ENCODE results near the gene ISL2. TPM values are rescaled to one million over a fixed set of nuclear protein-coding genes. Genes with fewer than 3 reads are reported as not detected.

Gene ISL2
- total and polyA plus RNA-seq, 3 experiments from 2014 or later = 0.15 to 0.22 TPM; not detected in 1

DNA sequence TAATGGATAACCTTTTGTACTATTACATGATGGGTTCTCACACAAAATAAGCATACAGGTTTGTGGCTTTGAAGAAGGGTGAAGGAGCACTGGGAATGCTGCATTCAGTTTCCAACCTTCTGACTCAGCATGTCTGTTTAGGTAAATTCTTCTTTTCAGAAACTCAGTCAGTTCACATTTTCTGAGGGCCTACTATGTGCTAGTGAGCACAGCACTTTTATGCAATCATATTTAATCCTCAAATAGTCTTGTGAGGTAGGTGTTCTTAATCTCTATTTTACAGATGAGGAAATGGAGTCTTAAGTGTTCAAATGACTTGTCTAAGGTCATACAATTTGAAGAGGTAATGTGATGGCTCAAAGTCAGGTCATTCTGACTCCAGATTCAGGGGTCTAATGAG is 41.2 kb downstream of the ISL2 start:
- H3K4me3 Mint-ChIP-seq = no peak overlapping the region
- Histone ChIP-seq H3K9me3 (ENCODE audit: low read length) (no peaks in the 10 kb centered on the region), H3K4me1 (ENCODE audit: insufficient read depth, low read length) (no peaks in the 10 kb centered on the region), H3K27me3 (ENCODE audit: insufficient read depth, low read length, poor library complexity, severe bottlenecking) (no peaks in the 10 kb centered on the region), H3K27ac (ENCODE audit: low read depth, low read length) (no peak overlapping the region), H3K4me3 (ENCODE audit: low read length) (no peak overlapping the region), H3K36me3 (ENCODE audit: insufficient read depth, low read length) (no peaks in the 10 kb centered on the region)
- POLR2A ChIA-PET = no interaction called here
- H3K9me3 Mint-ChIP-seq = no peaks in the 10 kb centered on the region
- no peaks in the 10 kb centered on the region for H3K4me1 Mint-ChIP-seq
- H3K27me3 Mint-ChIP-seq = no peaks in the 10 kb centered on the region
- H3K36me3 Mint-ChIP-seq = peaks cover 14 to 44% (median 27%) of the 10 kb centered on the region in 3 donors
- CTCF ChIA-PET = no interaction called here
- no peak overlapping the region for H3K27ac Mint-ChIP-seq
- DNase-seq = no peak

DNA sequence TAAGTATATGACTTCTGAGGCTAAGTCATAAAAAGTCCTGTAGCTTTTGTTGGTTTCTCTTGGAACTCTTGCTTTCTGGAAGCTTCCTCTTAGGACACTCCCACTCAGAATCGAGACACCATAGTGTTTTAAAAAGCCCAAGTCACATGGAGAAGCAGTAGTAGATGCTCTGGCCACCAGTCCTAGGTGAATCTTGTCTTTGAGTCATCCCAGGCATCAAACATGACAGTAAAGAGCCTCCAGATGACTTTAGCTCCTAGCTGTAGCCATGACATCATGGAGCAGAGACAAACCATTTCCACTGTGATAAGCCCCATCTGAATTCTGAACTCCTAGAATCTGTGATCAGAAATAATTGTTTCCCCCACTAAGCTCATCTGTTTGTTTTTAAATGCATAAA is 42.1 kb downstream of the ISL2 start:
- Mint-ChIP-seq H3K36me3 (peaks cover 11 to 38% (median 25%) of the 10 kb centered on the region in 3 donors), H3K4me3 (no peak overlapping the region), H3K9me3 (no peaks in the 10 kb centered on the region), H3K4me1 (no peaks in the 10 kb centered on the region), H3K27me3 (no peaks in the 10 kb centered on the region), H3K27ac (no peak overlapping the region)
- H3K9me3 ChIP-seq (ENCODE audit: low read length) = no peaks in the 10 kb centered on the region
- H3K27ac ChIP-seq (ENCODE audit: low read depth, low read length) = no peak overlapping the region
- CTCF ChIA-PET = interaction anchor here (1.5 kb wide), 1 partner anchor 10 kb away, joined by 4 read pairs; no protein-coding TSS in a partner anchor
- H3K36me3 ChIP-seq (ENCODE audit: insufficient read depth, low read length) = no peaks in the 10 kb centered on the region
- no peaks in the 10 kb centered on the region for H3K27me3 ChIP-seq (ENCODE audit: insufficient read depth, low read length, poor library complexity, severe bottlenecking)
- DNase-seq = no peak
- H3K4me1 ChIP-seq (ENCODE audit: insufficient read depth, low read length) = no peaks in the 10 kb centered on the region
- no peak overlapping the region for H3K4me3 ChIP-seq (ENCODE audit: low read length)
- POLR2A ChIA-PET = no interaction called here

DNA sequence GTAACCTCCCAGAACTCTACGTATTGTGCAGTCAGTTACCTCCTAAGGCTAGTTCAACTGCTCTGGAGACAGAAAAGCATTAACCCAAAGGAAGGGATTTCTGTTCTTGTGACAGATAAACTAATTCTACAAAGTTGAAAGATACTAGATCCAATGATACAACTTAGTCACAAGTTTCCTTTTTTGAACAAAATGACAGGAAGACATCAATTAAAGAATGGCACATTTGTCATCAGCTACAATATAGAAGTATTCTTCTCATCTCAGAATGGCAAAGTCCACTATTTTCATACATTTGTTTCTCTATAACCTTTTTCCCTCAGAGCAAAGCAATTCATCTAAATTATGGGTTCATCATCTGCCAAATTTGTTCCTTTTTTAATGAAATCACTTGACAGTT is 43.7 kb downstream of the ISL2 start:
- Histone ChIP-seq H3K27ac (ENCODE audit: low read depth, low read length) (no peak overlapping the region), H3K9me3 (ENCODE audit: low read length) (no peaks in the 10 kb centered on the region), H3K27me3 (ENCODE audit: insufficient read depth, low read length, poor library complexity, severe bottlenecking) (no peaks in the 10 kb centered on the region), H3K4me1 (ENCODE audit: insufficient read depth, low read length) (no peaks in the 10 kb centered on the region), H3K36me3 (ENCODE audit: insufficient read depth, low read length) (no peaks in the 10 kb centered on the region), H3K4me3 (ENCODE audit: low read length) (no peak overlapping the region)
- Mint-ChIP-seq H3K27me3 (no peaks in the 10 kb centered on the region), H3K4me3 (no peak overlapping the region), H3K27ac (no peak overlapping the region), H3K4me1 (no peaks in the 10 kb centered on the region), H3K9me3 (no peaks in the 10 kb centered on the region), H3K36me3 (peaks cover 11 to 33% (median 26%) of the 10 kb centered on the region in 3 donors)
- ChIA-PET POLR2A (no interaction called here), CTCF (no interaction called here)
- DNase-seq = no peak

DNA sequence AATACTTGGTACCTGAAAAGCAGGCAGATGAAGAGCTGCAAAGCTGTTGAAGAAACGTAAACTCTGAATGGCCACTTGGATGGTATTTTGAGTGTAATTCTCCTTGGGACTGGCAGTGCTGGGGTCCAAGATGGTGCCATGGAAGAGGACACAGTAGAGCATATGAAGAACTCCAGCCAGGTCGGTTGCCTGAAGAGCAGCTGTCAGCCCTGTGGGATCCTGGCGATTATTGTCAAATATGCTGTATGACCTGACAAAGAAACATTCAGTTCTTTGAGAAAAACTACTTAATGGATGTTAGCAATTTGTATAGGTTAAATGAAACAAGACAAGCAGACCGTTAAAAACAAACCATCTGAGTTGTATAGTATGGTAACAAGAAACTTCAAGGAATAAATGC is 44.8 kb downstream of the ISL2 start:
- no peak overlapping the region for H3K27ac Mint-ChIP-seq
- H3K27me3 Mint-ChIP-seq = no peaks in the 10 kb centered on the region
- H3K36me3 ChIP-seq (ENCODE audit: insufficient read depth, low read length) = no peaks in the 10 kb centered on the region

DNA sequence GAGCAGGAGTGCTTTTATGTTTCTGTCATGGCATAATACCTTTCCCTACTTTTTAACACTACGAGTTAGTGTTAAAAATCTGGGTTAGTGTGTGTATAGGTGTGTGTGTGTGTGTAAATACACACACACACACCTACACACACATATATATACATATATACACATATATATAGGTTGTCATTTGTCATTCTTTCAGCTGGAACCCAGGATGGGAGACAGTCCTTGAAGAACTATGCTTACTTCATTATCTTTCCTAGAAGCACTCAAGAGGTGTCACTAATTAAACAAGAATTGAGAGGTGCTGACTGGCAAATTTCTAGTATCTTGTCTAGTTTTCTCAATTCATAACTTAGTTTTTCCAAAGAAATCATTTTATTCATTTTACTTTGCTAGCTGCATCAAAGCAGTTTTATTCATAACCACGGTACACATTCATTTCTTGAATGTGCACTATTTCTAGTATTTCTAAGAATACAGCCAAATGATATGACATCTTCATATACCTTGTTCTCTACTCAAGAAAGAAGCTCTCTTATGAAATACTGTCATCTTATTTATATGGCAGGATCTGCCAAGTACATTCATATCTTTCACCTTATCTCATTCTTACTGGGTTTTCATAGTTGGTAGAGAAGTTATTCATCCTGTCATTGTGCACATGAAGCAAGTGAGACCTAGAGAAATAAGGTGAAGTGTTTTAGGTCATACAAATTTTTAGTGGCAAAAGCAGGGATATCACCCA is 46.6 kb downstream of the ISL2 start:
- Histone ChIP-seq H3K36me3 (ENCODE audit: insufficient read depth, low read length) (no peaks in the 10 kb centered on the region), H3K4me3 (ENCODE audit: low read length) (no peak overlapping the region), H3K27me3 (ENCODE audit: insufficient read depth, low read length, poor library complexity, severe bottlenecking) (no peaks in the 10 kb centered on the region), H3K4me1 (ENCODE audit: insufficient read depth, low read length) (no peaks in the 10 kb centered on the region), H3K9me3 (ENCODE audit: low read length) (no peaks in the 10 kb centered on the region), H3K27ac (ENCODE audit: low read depth, low read length) (no peak overlapping the region)
- no peaks in the 10 kb centered on the region for H3K9me3 Mint-ChIP-seq
- POLR2A ChIA-PET = interaction anchor here (0.6 kb wide), 1 partner anchor 39 kb away, joined by 3 read pairs; no protein-coding TSS in a partner anchor
- H3K27ac Mint-ChIP-seq = no peak overlapping the region
- peaks cover 11 to 34% (median 31%) of the 10 kb centered on the region in 3 donors for H3K36me3 Mint-ChIP-seq
- CTCF ChIA-PET = no interaction called here
- H3K4me3 Mint-ChIP-seq = no peak overlapping the region
- no peaks in the 10 kb centered on the region for H3K4me1 Mint-ChIP-seq
- no peaks in the 10 kb centered on the region for H3K27me3 Mint-ChIP-seq
- no peak for DNase-seq

More for the DNA sequence above, 44.8 kb downstream of the ISL2 start:
- no peaks in the 10 kb centered on the region for H3K4me1 ChIP-seq (ENCODE audit: insufficient read depth, low read length)
- Mint-ChIP-seq H3K4me3 (no peak overlapping the region), H3K36me3 (peaks cover 11 to 30% (median 27%) of the 10 kb centered on the region in 3 donors), H3K9me3 (no peaks in the 10 kb centered on the region), H3K4me1 (no peaks in the 10 kb centered on the region)
- ChIA-PET POLR2A (no interaction called here), CTCF (no interaction called here)
- no peaks in the 10 kb centered on the region for H3K27me3 ChIP-seq (ENCODE audit: insufficient read depth, low read length, poor library complexity, severe bottlenecking)
- no peak overlapping the region for H3K4me3 ChIP-seq (ENCODE audit: low read length)
- no peak overlapping the region for H3K27ac ChIP-seq (ENCODE audit: low read depth, low read length)
- no peaks in the 10 kb centered on the region for H3K9me3 ChIP-seq (ENCODE audit: low read length)
- DNase-seq = no peak

DNA sequence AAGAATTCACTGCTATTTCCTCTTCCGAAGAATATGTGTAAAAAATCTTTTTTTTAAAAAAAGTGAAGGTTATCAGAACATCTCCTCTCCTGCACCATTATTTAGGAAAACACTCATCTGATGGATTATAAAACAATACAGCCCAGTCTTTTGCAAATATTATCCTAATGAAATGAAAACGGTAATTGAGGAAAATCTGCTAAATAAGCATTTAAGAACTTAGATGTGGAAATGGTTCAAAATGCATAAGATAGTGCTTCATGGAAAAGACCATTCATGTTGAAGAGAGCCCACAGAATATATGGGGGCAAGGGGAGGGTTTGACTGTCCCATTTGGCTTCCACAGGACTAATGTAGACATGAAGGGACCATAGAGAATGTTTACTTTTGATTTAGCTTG is 47.8 kb downstream of the ISL2 start:
- no peaks in the 10 kb centered on the region for H3K4me1 Mint-ChIP-seq

DNA sequence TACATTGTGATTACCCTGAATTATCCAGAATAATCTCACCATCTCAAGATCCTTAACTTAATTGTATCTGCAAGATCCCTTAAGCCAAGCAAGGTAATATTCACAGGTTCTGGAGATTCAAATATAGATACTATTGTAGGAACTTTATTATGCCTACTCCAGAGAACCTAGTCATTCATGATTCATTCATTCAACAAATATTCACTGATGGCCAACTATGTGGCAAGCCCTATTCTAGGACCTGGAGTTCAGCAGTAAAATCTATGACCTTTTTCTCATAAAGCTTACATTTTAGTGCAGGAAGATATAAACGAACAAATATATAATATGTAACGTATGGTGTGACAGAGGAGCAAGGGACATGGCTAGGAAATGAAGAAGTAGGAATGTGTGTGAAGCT is 49.6 kb downstream of the ISL2 start:
- Mint-ChIP-seq H3K27me3 (peaks cover 0 to 3% of the 10 kb centered on the region in 2 donors), H3K4me3 (no peak overlapping the region), H3K4me1 (no peaks in the 10 kb centered on the region), H3K9me3 (no peaks in the 10 kb centered on the region), H3K27ac (no peak overlapping the region), H3K36me3 (peaks cover 8 to 24% (median 19%) of the 10 kb centered on the region in 3 donors)
- H3K36me3 ChIP-seq (ENCODE audit: insufficient read depth, low read length) = no peaks in the 10 kb centered on the region
- H3K4me1 ChIP-seq (ENCODE audit: insufficient read depth, low read length) = no peaks in the 10 kb centered on the region
- DNase-seq = no peak
- H3K27me3 ChIP-seq (ENCODE audit: insufficient read depth, low read length, poor library complexity, severe bottlenecking) = no peaks in the 10 kb centered on the region
- H3K27ac ChIP-seq (ENCODE audit: low read depth, low read length) = no peak overlapping the region
- no peak overlapping the region for H3K4me3 ChIP-seq (ENCODE audit: low read length)
- ChIA-PET POLR2A (no interaction called here), CTCF (no interaction called here)
- H3K9me3 ChIP-seq (ENCODE audit: low read length) = no peaks in the 10 kb centered on the region

More for the DNA sequence above, 47.8 kb downstream of the ISL2 start:
- DNase-seq = no peak
- no peak overlapping the region for H3K4me3 Mint-ChIP-seq
- no peaks in the 10 kb centered on the region for H3K9me3 ChIP-seq (ENCODE audit: low read length)
- no peak overlapping the region for H3K27ac Mint-ChIP-seq
- H3K9me3 Mint-ChIP-seq = no peaks in the 10 kb centered on the region
- ChIA-PET CTCF (no interaction called here), POLR2A (no interaction called here)
- no peaks in the 10 kb centered on the region for H3K27me3 ChIP-seq (ENCODE audit: insufficient read depth, low read length, poor library complexity, severe bottlenecking)
- no peaks in the 10 kb centered on the region for H3K27me3 Mint-ChIP-seq
- no peak overlapping the region for H3K4me3 ChIP-seq (ENCODE audit: low read length)
- no peak overlapping the region for H3K27ac ChIP-seq (ENCODE audit: low read depth, low read length)
- H3K36me3 ChIP-seq (ENCODE audit: insufficient read depth, low read length) = no peaks in the 10 kb centered on the region
- no peaks in the 10 kb centered on the region for H3K4me1 ChIP-seq (ENCODE audit: insufficient read depth, low read length)
- peaks cover 14 to 33% (median 30%) of the 10 kb centered on the region in 3 donors for H3K36me3 Mint-ChIP-seq

DNA sequence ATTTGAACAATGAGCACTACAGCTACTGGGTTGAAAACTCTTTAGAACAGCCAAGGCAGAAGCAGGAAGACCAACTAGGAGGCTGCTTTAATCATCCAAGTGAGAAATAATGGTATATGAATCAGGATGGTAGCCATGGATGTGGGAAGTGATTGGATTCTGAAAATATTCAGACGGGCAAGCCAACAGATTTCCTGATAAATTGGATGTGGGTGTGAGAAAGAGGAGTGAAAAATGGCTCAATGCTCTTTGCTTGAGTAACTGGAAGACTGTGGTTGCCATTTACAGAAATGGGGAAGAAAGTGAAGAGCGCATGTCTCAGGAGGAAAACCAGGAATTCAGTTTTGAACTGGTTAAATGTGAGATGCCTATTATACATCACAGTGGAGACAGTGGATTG is 50.4 kb downstream of the ISL2 start:
- no peak overlapping the region for H3K4me3 Mint-ChIP-seq
- H3K27me3 Mint-ChIP-seq = peaks cover 0 to 3% of the 10 kb centered on the region in 2 donors
- Histone ChIP-seq H3K9me3 (ENCODE audit: low read length) (no peaks in the 10 kb centered on the region), H3K27me3 (ENCODE audit: insufficient read depth, low read length, poor library complexity, severe bottlenecking) (no peaks in the 10 kb centered on the region), H3K4me3 (ENCODE audit: low read length) (no peak overlapping the region), H3K36me3 (ENCODE audit: insufficient read depth, low read length) (no peaks in the 10 kb centered on the region), H3K4me1 (ENCODE audit: insufficient read depth, low read length) (no peaks in the 10 kb centered on the region), H3K27ac (ENCODE audit: low read depth, low read length) (no peak overlapping the region)
- H3K27ac Mint-ChIP-seq = no peak overlapping the region
- CTCF ChIA-PET = no interaction called here
- DNase-seq = no peak
- H3K4me1 Mint-ChIP-seq = no peaks in the 10 kb centered on the region
- POLR2A ChIA-PET = no interaction called here
- H3K9me3 Mint-ChIP-seq = no peaks in the 10 kb centered on the region
- peaks cover 8 to 21% (median 13%) of the 10 kb centered on the region in 3 donors for H3K36me3 Mint-ChIP-seq

Data from CD8-positive, alpha-beta memory T cell (primary cell).